ENCODE results near the gene HOXA7. TPM values are rescaled to one million over a fixed set of nuclear protein-coding genes. Genes with fewer than 3 reads are reported as not detected.

HOXA7 gene
- total RNA-seq, 1 donor = 3.6 TPM

DNA sequence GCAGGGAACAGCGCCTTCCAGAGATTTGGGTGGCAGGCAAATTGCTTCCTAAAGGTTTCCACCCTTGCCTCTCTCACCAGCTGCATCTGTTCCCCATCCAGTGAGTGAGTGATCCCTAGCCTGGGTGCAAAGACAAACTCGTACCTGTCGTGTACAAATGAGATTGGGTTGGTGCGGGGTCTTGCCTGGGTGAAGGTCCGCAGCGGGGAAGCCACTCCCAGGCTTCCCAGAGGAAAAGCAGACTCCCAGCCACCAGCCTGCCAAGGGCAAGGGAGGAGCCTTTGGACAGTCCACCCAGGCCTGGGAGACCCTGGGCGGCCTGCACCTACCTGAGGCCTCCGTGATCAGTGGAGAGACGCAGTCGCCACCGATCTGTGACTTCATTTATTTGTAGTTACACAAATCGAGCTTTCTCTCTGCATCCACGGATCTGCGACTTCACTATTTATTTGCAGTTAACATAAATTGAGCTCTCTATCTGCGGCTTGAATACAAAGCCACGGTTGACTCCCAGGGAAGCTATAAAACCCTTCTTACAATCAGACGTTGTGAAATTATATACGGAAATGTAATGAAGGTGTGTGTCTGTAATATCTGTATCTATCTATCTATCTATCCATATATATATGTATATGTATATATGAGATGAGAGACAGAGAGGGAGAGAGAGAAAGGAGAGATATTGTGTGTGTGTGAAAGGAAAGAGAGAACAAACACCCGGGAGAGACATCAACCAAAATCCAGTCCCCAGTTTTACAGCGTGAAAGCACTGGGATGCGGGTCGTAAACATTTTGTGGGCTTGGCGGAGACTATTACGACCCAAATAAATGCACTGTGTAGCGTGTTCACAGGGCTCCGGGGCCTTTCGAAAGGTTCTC is 3.0 kb upstream of the HOXA7 start:
- Histone ChIP-seq H4K20me1 (ENCODE audit: insufficient read depth, low read length) (peaks cover 14% of the 10 kb centered on the region), H3K79me2 (ENCODE audit: insufficient read depth, low read length) (peaks cover 60% of the 10 kb centered on the region), H2AFZ (ENCODE audit: low read length) (peak overlapping the region; percentile 89), H3K27ac (ENCODE audit: low read depth, low read length) (no peak overlapping the region), H3K36me3 (ENCODE audit: insufficient read depth, low read length) (peaks cover 15% of the 10 kb centered on the region), H3K27me3 (ENCODE audit: insufficient read depth, low read length) (no peaks in the 10 kb centered on the region), H3K4me3 (ENCODE audit: insufficient read depth, low read length) (peak overlapping the region; percentile 75), H3K9me3 (ENCODE audit: low read depth, low read length) (no peaks in the 10 kb centered on the region), H3K4me1 (ENCODE audit: insufficient read depth, low read length) (peaks cover 14% of the 10 kb centered on the region), H3K4me2 (ENCODE audit: insufficient read depth, low read length) (peak overlapping the region; percentile 99)
- DNase-seq (ENCODE audit: insufficient read length, low spot score, missing footprints) = no peak
- no peak for TF ChIP-seq CTCF (IDR thresholded peaks at IDR 0.05; ENCODE audit: extremely low read depth, low read depth, low read length)

DNA sequence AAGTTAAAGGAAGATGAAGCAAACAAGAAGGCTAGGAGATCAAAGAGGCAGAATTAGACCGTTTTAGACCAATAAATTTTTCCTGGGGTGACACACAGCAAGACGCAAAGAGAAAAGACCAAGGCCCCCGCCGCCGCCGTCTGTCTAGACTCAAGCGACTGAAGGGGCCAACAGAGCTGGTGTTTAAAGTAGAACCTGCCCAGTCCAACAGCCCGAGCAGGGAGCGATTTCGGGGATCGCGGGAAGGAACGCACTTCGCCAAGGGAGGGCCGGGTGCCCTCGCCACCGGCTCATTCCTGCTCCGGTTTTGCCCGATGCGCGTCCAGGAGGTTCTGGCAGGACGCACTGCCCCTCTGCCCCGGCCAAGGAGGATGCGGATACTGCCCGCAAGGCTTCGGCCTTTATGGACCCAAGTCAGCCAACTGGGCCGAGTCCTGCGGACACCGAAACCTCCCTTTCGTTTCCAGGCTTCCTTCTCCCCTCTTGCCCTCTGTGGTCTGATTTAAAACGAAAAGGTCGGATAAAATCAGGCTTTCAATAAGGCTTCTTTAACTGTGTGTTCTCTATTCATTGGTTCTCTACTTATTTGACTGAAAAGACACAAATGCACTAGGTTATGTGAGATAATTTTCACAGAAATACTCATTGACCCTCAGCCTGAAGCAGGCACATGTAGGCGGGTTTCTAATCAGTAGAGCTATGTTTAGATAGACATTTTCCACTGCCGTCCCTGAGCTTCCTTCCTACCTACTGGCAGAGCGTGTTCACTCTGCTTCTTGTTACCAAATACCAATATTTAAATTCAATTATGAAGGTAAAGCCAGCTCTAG is 2.2 kb upstream of the HOXA7 start:
- no peak for TF ChIP-seq CTCF (IDR thresholded peaks at IDR 0.05; ENCODE audit: extremely low read depth, low read depth, low read length)
- no peak overlapping the region for H3K4me3 ChIP-seq (ENCODE audit: insufficient read depth, low read length)
- peaks cover 17% of the 10 kb centered on the region for H3K4me1 ChIP-seq (ENCODE audit: insufficient read depth, low read length)
- H3K27ac ChIP-seq (ENCODE audit: low read depth, low read length) = no peak overlapping the region
- no peak overlapping the region for H2AFZ ChIP-seq (ENCODE audit: low read length)
- H4K20me1 ChIP-seq (ENCODE audit: insufficient read depth, low read length) = peaks cover 6% of the 10 kb centered on the region
- H3K27me3 ChIP-seq (ENCODE audit: insufficient read depth, low read length) = no peaks in the 10 kb centered on the region
- H3K4me2 ChIP-seq (ENCODE audit: insufficient read depth, low read length) = no peak overlapping the region
- peaks cover 10% of the 10 kb centered on the region for H3K36me3 ChIP-seq (ENCODE audit: insufficient read depth, low read length)
- peaks cover 59% of the 10 kb centered on the region for H3K79me2 ChIP-seq (ENCODE audit: insufficient read depth, low read length)
- H3K9me3 ChIP-seq (ENCODE audit: low read depth, low read length) = no peaks in the 10 kb centered on the region
- no peak for DNase-seq (ENCODE audit: insufficient read length, low spot score, missing footprints)

DNA sequence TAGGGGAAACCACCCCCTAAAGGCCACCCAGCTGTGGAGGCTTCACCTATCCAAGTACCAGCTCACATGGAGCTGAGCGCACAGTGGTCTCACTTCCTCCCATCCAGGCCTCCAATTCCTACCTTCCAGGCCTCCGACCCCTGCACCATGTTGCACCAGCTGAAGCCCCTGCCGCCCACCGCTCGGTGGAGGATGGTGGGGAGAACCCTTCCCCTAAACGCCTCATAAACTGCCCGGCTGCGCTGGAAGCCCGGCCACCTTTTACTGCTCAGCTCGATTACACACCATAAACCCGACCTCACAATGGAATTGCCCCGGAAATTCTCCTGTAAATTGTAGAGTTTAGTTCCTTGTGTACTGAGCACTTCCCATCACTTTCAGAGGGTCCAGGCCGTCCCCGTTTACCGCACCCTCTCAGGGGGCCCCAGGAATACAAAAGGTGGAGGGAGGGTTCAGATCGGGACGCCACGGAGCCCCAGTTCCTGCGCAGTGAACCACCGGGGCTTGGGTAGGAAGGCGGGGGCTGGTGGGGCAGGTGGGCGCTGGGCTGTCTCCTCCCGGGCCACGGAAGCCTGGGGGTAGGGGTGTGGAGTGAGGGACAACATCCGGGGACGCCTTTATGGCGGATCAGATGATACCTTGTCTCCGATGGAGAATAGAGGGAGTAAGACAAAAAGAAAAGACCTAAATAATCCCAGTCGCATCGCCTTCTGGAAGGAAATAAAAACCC is 1.4 kb upstream of the HOXA7 start:
- Histone ChIP-seq H3K36me3 (ENCODE audit: insufficient read depth, low read length) (peaks cover 4% of the 10 kb centered on the region), H2AFZ (ENCODE audit: low read length) (no peak overlapping the region), H3K27me3 (ENCODE audit: insufficient read depth, low read length) (no peaks in the 10 kb centered on the region), H3K27ac (ENCODE audit: low read depth, low read length) (no peak overlapping the region), H3K4me2 (ENCODE audit: insufficient read depth, low read length) (no peak overlapping the region), H3K79me2 (ENCODE audit: insufficient read depth, low read length) (peaks cover 59% of the 10 kb centered on the region), H3K4me1 (ENCODE audit: insufficient read depth, low read length) (peaks cover 25% of the 10 kb centered on the region), H3K9me3 (ENCODE audit: low read depth, low read length) (no peaks in the 10 kb centered on the region), H4K20me1 (ENCODE audit: insufficient read depth, low read length) (no peaks in the 10 kb centered on the region), H3K4me3 (ENCODE audit: insufficient read depth, low read length) (no peak overlapping the region)
- TF ChIP-seq CTCF (IDR thresholded peaks at IDR 0.05; ENCODE audit: extremely low read depth, low read depth, low read length) = no peak
- peak; percentile 84 for DNase-seq (ENCODE audit: insufficient read length, low spot score, missing footprints)
